Keratinocyte (primary cell): Measurements from ENCODE around the gene KLF3.

Experiments
- EZH2 ChIP-seq: IDR thresholded peaks from one replicate; pipeline ENCODE4 v1.6.1; 2012; ENCODE audit warnings: inconsistent platforms, mild to moderate bottlenecking, low read length, moderate library complexity
- TF ChIP-seq, protein P1 (sequence below), 3 experiments: IDR thresholded peaks in 1 of 3; conservative IDR thresholded peaks in 1 of 3; optimal IDR thresholded peaks in 1 of 3; 2 replicates in 2 of 3; 3 replicates in 1 of 3; pipeline versions ENCODE3 to v1.5.1; 2011; ENCODE audit warnings: low read length in 3 of 3, mild to moderate bottlenecking in 3 of 3, moderate library complexity in 2 of 3, control low read depth in 1 of 3, inconsistent platforms in 1 of 3; ENCODE audit not compliant: insufficient read depth in 2 of 3; ENCODE audit errors: extremely low read depth in 1 of 3

DNA sequence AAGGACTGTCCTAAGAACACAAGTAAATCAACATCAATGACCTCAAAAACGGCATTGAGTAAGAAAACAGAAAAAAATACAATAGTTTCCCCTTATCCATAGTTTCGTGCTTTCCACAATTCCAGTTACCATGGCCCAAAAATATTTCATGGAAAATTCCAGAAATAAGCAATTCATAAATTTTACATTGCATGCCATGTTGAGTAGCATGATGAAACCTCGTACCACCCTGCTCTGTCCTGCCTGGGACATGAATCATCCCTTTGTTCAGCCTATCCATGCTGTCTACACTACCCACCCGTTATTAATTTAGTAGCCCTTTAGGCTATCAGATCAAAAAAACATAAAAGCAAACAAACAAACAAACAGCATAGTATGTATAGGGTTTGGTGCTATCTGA is 51.1 kb downstream of the KLF3 start:
- TF ChIP-seq, protein P1, sequence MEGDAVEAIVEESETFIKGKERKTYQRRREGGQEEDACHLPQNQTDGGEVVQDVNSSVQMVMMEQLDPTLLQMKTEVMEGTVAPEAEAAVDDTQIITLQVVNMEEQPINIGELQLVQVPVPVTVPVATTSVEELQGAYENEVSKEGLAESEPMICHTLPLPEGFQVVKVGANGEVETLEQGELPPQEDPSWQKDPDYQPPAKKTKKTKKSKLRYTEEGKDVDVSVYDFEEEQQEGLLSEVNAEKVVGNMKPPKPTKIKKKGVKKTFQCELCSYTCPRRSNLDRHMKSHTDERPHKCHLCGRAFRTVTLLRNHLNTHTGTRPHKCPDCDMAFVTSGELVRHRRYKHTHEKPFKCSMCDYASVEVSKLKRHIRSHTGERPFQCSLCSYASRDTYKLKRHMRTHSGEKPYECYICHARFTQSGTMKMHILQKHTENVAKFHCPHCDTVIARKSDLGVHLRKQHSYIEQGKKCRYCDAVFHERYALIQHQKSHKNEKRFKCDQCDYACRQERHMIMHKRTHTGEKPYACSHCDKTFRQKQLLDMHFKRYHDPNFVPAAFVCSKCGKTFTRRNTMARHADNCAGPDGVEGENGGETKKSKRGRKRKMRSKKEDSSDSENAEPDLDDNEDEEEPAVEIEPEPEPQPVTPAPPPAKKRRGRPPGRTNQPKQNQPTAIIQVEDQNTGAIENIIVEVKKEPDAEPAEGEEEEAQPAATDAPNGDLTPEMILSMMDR (optimal IDR thresholded peaks at IDR 0.05 in 1 of 3, IDR thresholded peaks at IDR 0.05 in 1 of 3, conservative IDR thresholded peaks at IDR 0.05 in 1 of 3; ENCODE audit: extremely low read depth in 1 of 3, insufficient read depth in 2 of 3, low read length in 3 of 3): no peak
- no peak for TF ChIP-seq EZH2
